GM13976 (cell line): ENCODE measurements around the gene PPM1H.

Source experiments
- DNase-seq: peaks from one replicate; pipeline ENCODE4 v3.0.0; 2012; ENCODE audit warnings: low spot score
- CTCF ChIP-seq: IDR thresholded peaks from 2 replicates; pipeline ENCODE4 v1.5.1; 2012; ENCODE audit warnings: borderline replicate concordance, mild to moderate bottlenecking; ENCODE audit not compliant: insufficient read depth; ENCODE audit errors: extremely low read depth, missing control alignments, control extremely low read depth
- in situ Hi-C: fragments of 300-500 bp; cut with MboI; formaldehyde crosslinking; loops from one replicate; pipeline ENCODE4 v1.12.0; 2022; ENCODE audit warnings: low sequenced_read_pairs, mixed read lengths, inconsistent platforms; ENCODE audit not compliant: unreplicated experiment

PPM1H gene

GRCh38 chr12:62900686-62901272, 34.2 kb downstream of the PPM1H start:
- TF ChIP-seq CTCF = no peak
- in situ Hi-C loops = no loop called here
- DNase-seq = no peak

- no peak for DNase-seq
- in situ Hi-C loops = no loop called here
- no peak for TF ChIP-seq CTCF
Measured at GRCh38 chr12:62899568-62900390, 35.2 kb downstream of the PPM1H start.

GRCh38 chr12:62898526-62898925, 36.4 kb downstream of the PPM1H start:
- TF ChIP-seq CTCF = no peak
- in situ Hi-C loops = no loop called here
- DNase-seq = no peak

- no peak for DNase-seq
- no peak for TF ChIP-seq CTCF
- in situ Hi-C loops = no loop called here
Measured at GRCh38 chr12:62895351-62895877, 39.5 kb downstream of the PPM1H start.

GRCh38 chr12:62893276-62893675, 41.7 kb downstream of the PPM1H start:
- DNase-seq = no peak
- in situ Hi-C loops = no loop called here
- TF ChIP-seq CTCF = no peak

GRCh38 chr12:62891805-62892549, 43.0 kb downstream of the PPM1H start:
- in situ Hi-C loops = no loop called here
- no peak for TF ChIP-seq CTCF

More at GRCh38 chr12:62891805-62892549, 43.0 kb downstream of the PPM1H start:
- no peak for DNase-seq
